ENCODE measurements around the gene HABP4.

GRCh38 chr9:96483733-96484390 lies 33.9 kb downstream of the HABP4 start:
- TF ChIP-seq CTCF (IDR thresholded peaks at IDR 0.05; ENCODE audit: low read depth, low read length) (no peak), EZH2phosphoT487 (IDR thresholded peaks at IDR 0.05; ENCODE audit: low read depth) (no peak)
